ENCODE data around the gene PI4KA.

- TF ChIP-seq EZH2 (IDR thresholded peaks at IDR 0.05; ENCODE audit: low read length, missing control alignments): no peak
- no peak for TF ChIP-seq CTCF (conservative IDR thresholded peaks at IDR 0.05 in 1 of 2, IDR thresholded peaks at IDR 0.05 in 1 of 2; ENCODE audit: low read depth in 1 of 2, low read length in 2 of 2)
Measured at GRCh38 chr22:20889904-20890540, 31.4 kb upstream of the PI4KA start.
